Hepatocyte (in vitro differentiated cells): ENCODE measurements around the gene ZNF318. TPM values are rescaled to one million over a fixed set of nuclear protein-coding genes. Genes with fewer than 3 reads are reported as not detected.

ENCODE experiments used
- DNase-seq: peaks from one replicate; pipeline ENCODE4 v3.0.0-alpha.2; 2016; ENCODE audit warnings: low spot score
- H2AFZ ChIP-seq: fragments of 200-600 bp; sonication (generic); 2 replicates; pipeline ENCODE4 v1.6.0; 2016; ENCODE audit warnings: antibody characterized with exemption, mild to moderate bottlenecking
- H3K27ac ChIP-seq: fragments of 200-600 bp; sonication (generic); 2 replicates; pipeline ENCODE4 v1.5.1; 2016; ENCODE audit warnings: mild to moderate bottlenecking
- H3K27me3 ChIP-seq: fragments of 200-600 bp; sonication (generic); 2 replicates; pipeline ENCODE4 v1.6.1; 2016
- H3K36me3 ChIP-seq: fragments of 200-600 bp; sonication (generic); replicated peaks from 2 replicates; pipeline ENCODE4 v1.5.1; 2016; ENCODE audit warnings: low read depth; ENCODE audit not compliant: insufficient read depth
- H3K4me1 ChIP-seq: fragments of 200-600 bp; sonication (generic); 2 replicates; pipeline ENCODE4 v1.5.1; 2016; ENCODE audit warnings: mild to moderate bottlenecking, moderate library complexity; ENCODE audit not compliant: insufficient read depth
- H3K4me2 ChIP-seq: fragments of 200-600 bp; sonication (generic); 2 replicates; pipeline ENCODE4 v1.6.0; 2016
- H3K4me3 ChIP-seq: fragments of 200-600 bp; sonication (generic); 2 replicates; pipeline ENCODE4 v1.5.1; 2016; ENCODE audit warnings: mild to moderate bottlenecking
- H3K79me2 ChIP-seq: fragments of 200-600 bp; sonication (generic); 2 replicates; pipeline ENCODE4 v1.6.0; 2017; ENCODE audit warnings: mild to moderate bottlenecking
- H3K9me2 ChIP-seq: fragments of 200-600 bp; sonication (generic); replicated peaks from 2 replicates; pipeline ENCODE4 v1.6.0; 2017; ENCODE audit warnings: mild to moderate bottlenecking; ENCODE audit not compliant: insufficient read depth
- H3K9me3 ChIP-seq: fragments of 200-600 bp; sonication (generic); 2 replicates; pipeline ENCODE4 v1.5.1; 2016; ENCODE audit warnings: low read depth, mild to moderate bottlenecking
- H4K20me1 ChIP-seq: fragments of 200-600 bp; sonication (generic); 2 replicates; pipeline ENCODE4 v1.6.0; 2016; ENCODE audit warnings: mild to moderate bottlenecking; ENCODE audit not compliant: insufficient read depth, poor library complexity, severe bottlenecking
- CTCF ChIP-seq: fragments of 200-600 bp; sonication (generic); IDR thresholded peaks from 2 replicates; pipeline ENCODE4 v1.5.1; 2016; ENCODE audit warnings: antibody characterized with exemption, mild to moderate bottlenecking; ENCODE audit not compliant: poor library complexity
- EZH2 ChIP-seq: fragments of 200-600 bp; sonication (generic); IDR thresholded peaks from 2 replicates; pipeline ENCODE4 v1.6.1; 2016; ENCODE audit warnings: antibody characterized with exemption, mild to moderate bottlenecking, borderline replicate concordance
- EZH2phosphoT487 ChIP-seq: fragments of 200-600 bp; sonication (generic); IDR thresholded peaks from one replicate; pipeline ENCODE4 v1.6.1; 2018; ENCODE audit warnings: antibody characterized with exemption, mild to moderate bottlenecking, low read depth, moderate library complexity; ENCODE audit not compliant: unreplicated experiment, severe bottlenecking
- WGBS: methylation state at CpG from one replicate; pipeline ENCODE4 v1.1.6; 2016; ENCODE audit warnings: low lambda C conversion rate; ENCODE audit errors: missing lambda C conversion rate; 5-methylcytosine and 5-hydroxymethylcytosine counted together
- polyA plus RNA-seq: library from polyadenylated mRNA; unstranded; fragments of >200 nt; fragmentation: Nextera tagmentation; extraction: Ambion mirVana; gene quantifications from 2 replicates; pipeline ENCODE4 v1.2.1, GENCODE V29; 2016
- total RNA-seq: library from RNA; depleted of rRNA; stranded (reverse); fragments of >200 nt; gene quantifications from 2 replicates; pipeline ENCODE4 v1.2.3, GENCODE V29; 2014

The ZNF318 gene
- total and polyA plus RNA-seq, 2 experiments from 2014 or later: 6.9 to 13.4 TPM

DNA sequence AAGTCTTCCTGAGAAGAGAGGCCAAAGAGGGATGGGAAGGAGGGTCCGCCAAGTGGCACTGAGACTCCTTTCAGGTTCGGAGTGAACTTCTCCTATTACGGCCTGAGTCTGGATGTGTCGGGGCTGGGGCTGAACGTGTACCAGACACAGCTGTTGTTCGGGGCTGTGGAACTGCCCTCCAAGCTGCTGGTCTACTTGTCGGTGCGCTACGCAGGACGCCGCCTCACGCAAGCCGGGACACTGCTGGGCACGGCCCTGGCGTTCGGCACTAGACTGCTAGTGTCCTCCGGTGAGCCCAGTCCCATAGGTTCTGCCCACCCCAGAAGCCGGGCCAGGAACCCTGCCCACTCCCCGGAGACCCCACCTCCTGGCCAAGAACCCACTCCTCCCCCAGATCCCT is 67.3 kb downstream of the ZNF318 start:
- no peaks in the 10 kb centered on the region for H3K79me2 ChIP-seq
- no peaks in the 10 kb centered on the region for H3K36me3 ChIP-seq
- no peak for DNase-seq
- H3K9me2 ChIP-seq: no peaks in the 10 kb centered on the region
- no peak overlapping the region for H2AFZ ChIP-seq
- H3K27ac ChIP-seq: peak overlapping the region; percentile 73
- no peak overlapping the region for H3K4me3 ChIP-seq
- H3K27me3 ChIP-seq: no peaks in the 10 kb centered on the region
- H3K4me1 ChIP-seq: no peaks in the 10 kb centered on the region
- WGBS: 92% methylated on average over 16 of the region's 19 CpGs
- TF ChIP-seq EZH2 (no peak), EZH2phosphoT487 (no peak), CTCF (no peak)
- no peaks in the 10 kb centered on the region for H4K20me1 ChIP-seq
- H3K9me3 ChIP-seq: no peaks in the 10 kb centered on the region
- H3K4me2 ChIP-seq: no peak overlapping the region

DNA sequence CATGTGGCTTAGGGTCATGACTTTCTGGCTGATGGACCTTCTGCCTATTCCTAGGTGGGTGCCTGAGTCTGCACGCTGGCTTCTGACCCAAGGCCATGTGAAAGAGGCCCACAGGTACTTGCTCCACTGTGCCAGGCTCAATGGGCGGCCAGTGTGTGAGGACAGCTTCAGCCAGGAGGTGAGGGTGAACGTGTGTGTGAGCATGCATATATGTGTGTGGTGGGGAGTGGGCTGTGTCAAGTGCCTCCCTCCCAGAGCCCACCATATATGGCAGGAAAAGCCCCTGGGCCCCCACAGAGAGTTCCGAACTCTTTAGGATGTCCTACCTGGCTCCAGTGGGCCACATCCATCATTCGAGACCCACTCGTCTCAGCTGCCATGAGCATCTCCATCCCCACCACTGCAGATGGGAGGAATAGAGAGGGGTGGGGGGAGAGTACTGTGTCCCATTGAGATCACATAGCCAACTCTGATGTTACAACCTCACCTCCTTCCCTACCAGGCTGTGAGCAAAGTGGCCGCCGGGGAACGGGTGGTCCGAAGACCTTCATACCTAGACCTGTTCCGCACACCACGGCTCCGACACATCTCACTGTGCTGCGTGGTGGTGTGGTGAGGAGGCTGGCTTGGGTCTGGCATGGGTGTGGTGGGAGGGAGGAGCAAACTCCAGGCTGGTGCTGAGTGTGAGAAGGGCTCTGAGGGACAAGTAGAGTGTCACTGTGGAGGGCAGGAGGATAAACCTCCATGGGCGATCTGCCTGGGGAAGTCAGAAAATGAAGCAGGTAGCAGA is 68.2 kb downstream of the ZNF318 start:
- Histone ChIP-seq H3K9me2 (no peaks in the 10 kb centered on the region), H3K4me1 (no peaks in the 10 kb centered on the region), H3K79me2 (no peaks in the 10 kb centered on the region), H4K20me1 (no peaks in the 10 kb centered on the region), H3K4me3 (no peak overlapping the region), H3K4me2 (no peak overlapping the region), H3K27ac (no peak overlapping the region), H3K36me3 (no peaks in the 10 kb centered on the region), H3K27me3 (no peaks in the 10 kb centered on the region), H2AFZ (no peak overlapping the region), H3K9me3 (no peaks in the 10 kb centered on the region)
- no peak for TF ChIP-seq CTCF
- TF ChIP-seq EZH2phosphoT487: no peak
- no peak for TF ChIP-seq EZH2
- 91% methylated on average over 15 of the region's 15 CpGs for WGBS
- no peak for DNase-seq

DNA sequence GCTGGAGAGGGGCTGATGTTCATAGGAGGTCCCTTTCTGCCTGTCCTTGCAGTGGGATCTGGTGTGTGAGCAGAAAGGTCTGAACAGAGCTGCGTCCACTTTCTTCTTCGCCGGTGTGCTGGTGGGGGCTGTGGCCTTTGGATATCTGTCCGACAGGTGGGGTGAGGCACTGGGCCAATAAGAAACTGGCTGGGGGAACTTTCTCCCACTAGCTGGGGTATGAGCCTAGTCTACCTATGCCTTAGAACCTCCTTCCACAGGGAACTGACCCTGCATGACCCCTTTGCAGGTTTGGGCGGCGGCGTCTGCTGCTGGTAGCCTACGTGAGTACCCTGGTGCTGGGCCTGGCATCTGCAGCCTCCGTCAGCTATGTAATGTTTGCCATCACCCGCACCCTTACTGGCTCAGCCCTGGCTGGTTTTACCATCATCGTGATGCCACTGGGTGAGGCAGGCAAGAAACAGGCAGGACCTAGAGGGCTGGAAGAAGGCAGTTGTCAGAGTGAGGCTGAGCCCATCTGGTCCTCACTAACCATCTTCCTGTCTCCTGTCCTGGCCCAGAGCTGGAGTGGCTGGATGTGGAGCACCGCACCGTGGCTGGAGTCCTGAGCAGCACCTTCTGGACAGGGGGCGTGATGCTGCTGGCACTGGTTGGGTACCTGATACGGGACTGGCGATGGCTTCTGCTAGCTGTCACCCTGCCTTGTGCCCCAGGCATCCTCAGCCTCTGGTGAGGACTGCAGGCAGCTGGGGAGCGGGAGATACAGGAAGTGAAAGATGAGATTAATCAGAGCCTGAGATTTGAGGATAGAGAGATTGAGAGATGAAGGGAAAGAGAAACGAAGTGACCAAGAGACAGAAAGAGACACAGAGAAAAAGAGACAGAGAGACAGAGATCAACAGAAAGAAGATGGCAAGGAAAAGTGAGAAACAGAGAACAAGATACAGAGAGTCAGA is 69.8 kb downstream of the ZNF318 start:
- Histone ChIP-seq H3K4me3 (no peak overlapping the region), H3K9me2 (no peaks in the 10 kb centered on the region), H4K20me1 (no peaks in the 10 kb centered on the region), H3K36me3 (no peaks in the 10 kb centered on the region), H3K27me3 (no peaks in the 10 kb centered on the region), H3K4me2 (no peak overlapping the region), H3K9me3 (no peaks in the 10 kb centered on the region), H3K4me1 (no peaks in the 10 kb centered on the region), H3K27ac (no peak overlapping the region), H2AFZ (no peak overlapping the region), H3K79me2 (no peaks in the 10 kb centered on the region)
- 85% methylated on average over 18 of the region's 18 CpGs for WGBS
- no peak for DNase-seq
- no peak for TF ChIP-seq CTCF
- TF ChIP-seq EZH2: no peak
- no peak for TF ChIP-seq EZH2phosphoT487
